GM18526 (cell line): ENCODE results near the gene COLEC11.

Experiments used
- POLR2A ChIP-seq: IDR thresholded peaks from 3 replicates; pipeline ENCODE4 v1.6.1; 2011; ENCODE audit not compliant: insufficient read length; ENCODE audit errors: extremely low read depth

Gene COLEC11

DNA sequence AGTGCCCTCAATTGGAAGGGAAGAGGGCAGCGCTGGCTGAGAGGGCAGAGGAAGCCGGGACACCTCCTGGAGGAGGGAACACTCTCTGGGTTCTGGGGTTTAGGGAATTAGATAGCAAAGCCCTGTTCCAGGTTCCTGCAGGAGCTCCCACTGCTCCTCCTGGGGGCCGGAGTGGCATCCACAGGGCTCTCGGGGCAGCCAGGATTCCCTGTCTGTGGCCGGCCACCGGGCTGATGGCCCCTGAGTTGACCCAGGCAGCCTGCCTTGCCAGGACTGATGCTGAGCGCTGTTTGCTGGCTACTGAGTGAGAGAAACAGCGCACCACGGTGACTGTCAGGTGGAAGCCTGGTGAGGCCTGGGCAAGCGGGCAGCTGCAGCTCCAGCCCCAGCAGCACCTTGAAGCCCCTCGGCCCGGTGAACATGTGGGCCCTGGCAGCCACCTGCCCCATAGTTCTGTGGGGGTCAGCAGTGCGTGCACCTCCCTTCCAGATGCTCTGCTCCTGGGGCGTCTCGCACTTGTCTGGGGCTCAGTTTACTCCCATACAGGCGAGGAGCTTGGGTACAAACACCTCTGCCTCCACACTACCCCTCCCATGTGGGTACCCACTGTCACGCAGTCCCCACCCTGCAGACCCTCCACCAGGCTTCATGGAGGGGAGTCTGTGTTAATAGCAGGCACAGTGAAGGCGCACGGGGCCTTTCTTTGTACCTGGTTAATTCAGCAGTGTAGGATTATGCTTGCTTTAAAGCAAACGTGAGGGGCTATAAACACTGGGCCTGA lies 55.4 kb downstream of the COLEC11 start:
- no peak for TF ChIP-seq POLR2A

- peak; percentile 13 for TF ChIP-seq POLR2A
Observed at GRCh38 chr2:3651691-3652648, 57.1 kb downstream of the COLEC11 start.

DNA sequence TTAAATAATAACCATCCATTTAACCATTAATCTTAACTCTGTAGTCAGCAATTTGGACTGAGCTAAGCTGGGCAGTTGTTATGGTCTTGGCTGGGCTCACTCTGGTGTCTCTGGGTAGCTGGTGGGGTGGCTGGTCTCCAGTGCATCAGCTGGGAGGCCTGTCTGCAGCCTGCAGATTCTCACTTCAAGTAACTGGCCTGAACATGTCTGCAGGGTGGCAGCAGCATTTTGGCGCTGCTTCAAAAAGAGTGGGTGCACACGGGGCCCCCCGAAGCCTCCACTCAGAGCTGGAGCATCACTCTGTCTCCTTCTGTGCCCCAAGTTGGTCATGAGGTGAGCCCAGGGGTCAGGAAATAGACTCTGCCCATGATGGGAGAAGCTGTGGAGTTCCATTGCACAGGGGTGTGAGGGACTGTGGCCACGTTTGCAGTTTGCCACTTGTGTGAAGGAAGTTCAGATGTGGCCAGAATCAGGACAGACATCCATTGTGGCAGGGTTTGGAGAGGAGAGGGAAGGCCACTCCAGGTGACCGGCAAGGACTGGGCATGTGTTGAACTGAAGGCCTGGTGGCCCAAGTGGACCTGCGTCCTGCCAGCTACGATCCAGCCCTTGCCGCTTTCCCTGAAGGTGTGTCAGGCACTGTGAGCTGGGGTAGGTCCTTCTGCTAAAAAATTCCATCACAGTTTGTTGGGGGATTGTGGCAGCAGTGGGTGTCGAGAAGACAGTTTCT lies 58.1 kb downstream of the COLEC11 start:
- no peak for TF ChIP-seq POLR2A

- TF ChIP-seq POLR2A = no peak
Observed at GRCh38 chr2:3654011-3654410, 59.1 kb downstream of the COLEC11 start.

DNA sequence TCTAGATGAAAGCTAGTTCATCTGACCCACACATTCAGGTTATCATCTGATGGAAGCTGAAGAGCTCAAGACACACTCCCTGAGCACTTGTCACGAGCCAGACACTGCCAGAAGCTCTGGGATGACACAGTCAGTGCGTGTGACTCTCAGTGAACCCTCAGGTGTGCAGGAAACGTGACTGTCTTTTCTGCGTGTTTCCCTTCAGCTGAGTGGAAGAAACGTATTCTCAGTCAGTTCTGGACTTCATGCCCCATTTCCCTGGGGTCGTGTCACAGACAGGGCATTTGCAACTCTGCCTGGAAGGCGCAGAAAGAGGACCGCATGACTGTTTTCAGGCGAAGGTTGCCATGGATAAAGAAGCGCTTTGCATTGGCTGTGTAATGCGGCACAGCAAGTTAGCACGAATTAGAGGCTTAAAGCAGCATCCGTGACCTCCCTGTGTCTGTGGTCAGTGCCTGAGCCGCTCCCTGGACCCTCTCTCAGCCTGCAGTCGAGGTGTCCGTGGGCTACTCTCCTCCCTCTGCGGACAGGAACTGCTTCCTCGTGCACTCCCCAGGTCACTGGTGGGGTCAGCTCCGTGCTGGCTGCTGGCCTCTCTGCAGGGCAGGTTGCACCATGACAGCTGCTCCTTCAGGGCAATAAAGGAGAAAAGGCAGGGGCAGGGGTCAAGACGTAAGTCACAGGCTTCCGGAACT lies 59.8 kb downstream of the COLEC11 start:
- TF ChIP-seq POLR2A = no peak

- TF ChIP-seq POLR2A = no peak
Observed at GRCh38 chr2:3655871-3656761, 61.2 kb downstream of the COLEC11 start.

DNA sequence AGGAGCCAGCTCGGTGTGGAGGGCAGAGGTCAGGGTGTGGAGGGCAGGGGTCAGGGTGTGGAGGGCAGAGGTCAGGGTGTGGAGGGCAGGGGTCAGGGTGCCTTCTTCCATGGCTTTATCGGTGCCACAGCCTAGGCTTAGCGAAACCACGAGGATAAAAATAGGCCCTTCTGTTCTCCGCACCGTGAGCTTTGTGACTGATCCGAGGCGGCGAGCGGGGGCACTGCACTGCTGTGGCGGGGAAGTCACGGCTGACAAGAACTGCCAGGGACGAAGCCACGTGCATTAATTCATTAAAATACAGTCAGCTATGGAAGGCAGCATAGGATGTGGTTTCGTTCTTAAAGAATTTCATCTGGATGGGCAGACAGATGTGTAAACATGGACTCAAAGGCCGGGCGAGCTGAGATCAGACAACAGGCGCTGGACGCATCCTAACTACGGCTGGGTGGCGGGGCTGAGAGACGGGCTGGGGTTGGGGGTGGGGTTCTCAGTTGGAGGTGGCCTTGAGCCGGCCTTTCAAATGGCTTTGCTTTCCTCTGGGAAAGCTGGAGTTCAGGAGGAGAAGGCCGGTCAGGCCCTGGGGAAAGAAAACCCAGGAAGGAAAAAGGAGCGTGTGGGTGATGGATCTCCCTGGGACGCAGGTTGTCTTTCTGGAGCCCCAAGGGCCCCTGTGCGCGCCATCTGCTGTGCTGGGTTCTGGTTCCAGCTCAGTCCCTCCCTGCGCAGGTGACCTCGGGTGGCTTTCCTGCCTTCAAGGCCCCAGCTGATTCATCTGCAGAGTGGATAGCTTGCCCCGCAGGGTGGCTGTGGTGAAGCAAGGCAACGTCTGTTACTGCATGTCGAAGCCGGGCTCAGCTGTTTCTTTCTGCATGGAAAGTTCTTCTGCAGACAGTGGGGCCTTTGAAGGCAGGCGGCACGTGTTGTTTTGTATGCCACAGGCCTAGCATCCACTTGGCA lies 62.1 kb downstream of the COLEC11 start:
- TF ChIP-seq POLR2A = no peak

- TF ChIP-seq POLR2A = no peak
Observed at GRCh38 chr2:3657881-3658280, 63.0 kb downstream of the COLEC11 start, which contains the start of gene ALLC. TSS of gene ALLC (plus strand) at chr2:3658200. CDS start at chr2:3671158, 12,958 bp downstream.

GRCh38 chr2:3659447-3660432 lies 64.8 kb downstream of the COLEC11 start:
- TF ChIP-seq POLR2A = no peak

- TF ChIP-seq POLR2A = no peak
Observed at GRCh38 chr2:3661149-3661660, 66.3 kb downstream of the COLEC11 start.

DNA sequence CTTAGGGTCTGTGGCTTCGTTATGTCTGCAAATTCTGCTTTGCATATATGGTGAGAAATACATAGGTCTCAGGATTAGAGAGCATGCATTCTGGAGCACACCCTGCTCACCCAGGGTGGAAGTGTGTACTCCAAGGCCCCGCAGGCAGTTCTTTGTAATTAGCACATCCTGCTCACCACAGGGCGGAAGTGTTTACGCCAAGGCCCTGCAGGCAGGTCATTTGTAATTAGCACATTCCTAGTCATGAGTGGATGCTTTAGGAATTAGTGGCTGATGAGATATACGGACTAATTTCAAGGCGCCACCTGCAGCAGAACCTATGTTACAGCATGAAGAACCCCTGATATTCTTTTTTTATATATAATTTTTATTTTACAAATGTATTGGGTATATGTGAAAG lies 67.3 kb downstream of the COLEC11 start:
- TF ChIP-seq POLR2A = no peak
